Measurements from ENCODE around the gene NXPH4. TPM values are rescaled to one million over a fixed set of nuclear protein-coding genes. Genes with fewer than 3 reads are reported as not detected.

The NXPH4 gene
- total and polyA plus RNA-seq, 12 donors = 0.06 to 3.7 (median 0.46) TPM; not detected in 3

DNA sequence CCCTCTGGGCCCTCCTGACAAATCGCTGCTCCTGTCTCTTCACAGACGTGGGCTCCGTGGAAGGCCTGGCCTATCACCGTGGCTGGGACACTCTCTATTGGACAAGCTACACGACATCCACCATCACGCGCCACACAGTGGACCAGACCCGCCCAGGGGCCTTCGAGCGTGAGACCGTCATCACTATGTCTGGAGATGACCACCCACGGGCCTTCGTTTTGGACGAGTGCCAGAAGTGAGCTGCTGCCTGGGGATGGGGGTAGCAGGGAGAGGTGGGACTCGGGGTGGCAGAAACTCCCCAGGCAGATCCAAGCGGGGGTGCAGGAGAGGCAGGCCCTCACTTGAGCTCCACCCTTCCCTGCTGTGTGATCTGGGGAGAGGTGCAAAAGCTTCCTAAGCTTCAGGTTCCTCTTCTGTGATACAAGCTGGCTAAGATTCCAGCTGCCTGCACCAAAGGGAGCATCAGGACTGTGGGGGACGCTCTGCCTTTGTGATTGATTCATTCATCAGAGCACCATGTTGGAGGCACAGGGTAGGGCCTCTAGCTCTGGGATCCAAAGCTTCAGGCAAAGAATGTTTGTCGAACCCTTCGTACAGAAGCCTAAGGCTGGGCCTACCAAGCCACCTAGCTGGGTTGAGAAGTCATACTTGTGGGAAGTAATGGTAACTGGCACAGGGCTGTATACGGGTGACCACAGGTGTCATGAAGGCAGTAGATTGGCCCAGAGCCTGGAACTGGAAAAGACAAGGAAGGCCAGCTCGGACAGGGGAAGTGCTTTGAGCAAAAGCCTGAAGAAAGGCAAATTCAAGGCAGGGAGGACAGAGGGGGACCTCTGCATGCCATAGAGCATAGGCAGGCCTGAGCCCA lies 29.1 kb upstream of the NXPH4 start:
- no peak for TF ChIP-seq POLR2A (IDR thresholded peaks at IDR 0.05)
- TF ChIP-seq, protein P1, sequence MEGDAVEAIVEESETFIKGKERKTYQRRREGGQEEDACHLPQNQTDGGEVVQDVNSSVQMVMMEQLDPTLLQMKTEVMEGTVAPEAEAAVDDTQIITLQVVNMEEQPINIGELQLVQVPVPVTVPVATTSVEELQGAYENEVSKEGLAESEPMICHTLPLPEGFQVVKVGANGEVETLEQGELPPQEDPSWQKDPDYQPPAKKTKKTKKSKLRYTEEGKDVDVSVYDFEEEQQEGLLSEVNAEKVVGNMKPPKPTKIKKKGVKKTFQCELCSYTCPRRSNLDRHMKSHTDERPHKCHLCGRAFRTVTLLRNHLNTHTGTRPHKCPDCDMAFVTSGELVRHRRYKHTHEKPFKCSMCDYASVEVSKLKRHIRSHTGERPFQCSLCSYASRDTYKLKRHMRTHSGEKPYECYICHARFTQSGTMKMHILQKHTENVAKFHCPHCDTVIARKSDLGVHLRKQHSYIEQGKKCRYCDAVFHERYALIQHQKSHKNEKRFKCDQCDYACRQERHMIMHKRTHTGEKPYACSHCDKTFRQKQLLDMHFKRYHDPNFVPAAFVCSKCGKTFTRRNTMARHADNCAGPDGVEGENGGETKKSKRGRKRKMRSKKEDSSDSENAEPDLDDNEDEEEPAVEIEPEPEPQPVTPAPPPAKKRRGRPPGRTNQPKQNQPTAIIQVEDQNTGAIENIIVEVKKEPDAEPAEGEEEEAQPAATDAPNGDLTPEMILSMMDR (IDR thresholded peaks at IDR 0.05) = no peak
- Histone ChIP-seq H3K27me3 (no peaks in the 10 kb centered on the region), H3K4me3 (no peak overlapping the region), H3K36me3 (replicated peaks in 1 of 2) (peaks cover 0 to 80% of the 10 kb centered on the region in 2 donors), H3K27ac (no peak overlapping the region), H3K4me1 (replicated peaks in 1 of 2) (no peaks in the 10 kb centered on the region), H3K9me3 (replicated peaks in 1 of 3) (no peaks in the 10 kb centered on the region)
- no peak for DNase-seq
- intact Hi-C loops (cut with DNase I) = loop anchor here in 1 of 2 donors (10.0 kb wide), 1 partner anchor 113 kb away; the partner anchor contains the start of gene NEMP1
- 67 to 72% (median 70%) methylated on average over 5 to 21 of the region's 21 CpGs for WGBS, 4 donors

DNA sequence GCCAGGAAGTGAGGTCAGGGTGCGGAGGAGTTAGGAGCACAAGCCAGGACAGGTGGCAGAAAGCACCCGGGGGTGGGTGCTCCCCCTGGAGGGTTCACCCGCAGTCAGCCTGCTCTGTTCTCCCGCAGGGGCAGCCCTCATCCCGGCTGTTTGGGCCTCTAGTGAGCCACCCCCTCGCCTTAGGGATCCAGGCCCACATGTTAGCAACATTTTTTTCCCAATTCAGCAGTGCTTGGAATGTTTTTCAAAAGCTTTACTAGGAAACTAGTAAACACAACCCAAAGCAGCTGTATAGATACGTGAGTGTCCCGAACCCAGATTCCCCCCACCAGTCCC lies 28.5 kb upstream of the NXPH4 start:
- WGBS, 4 donors = 77 to 85% (median 84%) methylated on average over 5 to 8 of the region's 8 CpGs
- Histone ChIP-seq H3K9me3 (replicated peaks in 1 of 3) (no peaks in the 10 kb centered on the region), H3K36me3 (replicated peaks in 1 of 2) (peaks cover 0 to 86% of the 10 kb centered on the region in 2 donors), H3K4me3 (no peak overlapping the region), H3K27me3 (no peaks in the 10 kb centered on the region), H3K4me1 (replicated peaks in 1 of 2) (no peaks in the 10 kb centered on the region), H3K27ac (no peak overlapping the region)
- no peak for DNase-seq
- intact Hi-C loops (cut with DNase I) = loop anchor here in 1 of 2 donors (10.0 kb wide), 1 partner anchor 113 kb away; the partner anchor contains the start of gene NEMP1
- no peak for TF ChIP-seq POLR2A (IDR thresholded peaks at IDR 0.05)
- TF ChIP-seq, protein P1 (IDR thresholded peaks at IDR 0.05) = no peak

DNA sequence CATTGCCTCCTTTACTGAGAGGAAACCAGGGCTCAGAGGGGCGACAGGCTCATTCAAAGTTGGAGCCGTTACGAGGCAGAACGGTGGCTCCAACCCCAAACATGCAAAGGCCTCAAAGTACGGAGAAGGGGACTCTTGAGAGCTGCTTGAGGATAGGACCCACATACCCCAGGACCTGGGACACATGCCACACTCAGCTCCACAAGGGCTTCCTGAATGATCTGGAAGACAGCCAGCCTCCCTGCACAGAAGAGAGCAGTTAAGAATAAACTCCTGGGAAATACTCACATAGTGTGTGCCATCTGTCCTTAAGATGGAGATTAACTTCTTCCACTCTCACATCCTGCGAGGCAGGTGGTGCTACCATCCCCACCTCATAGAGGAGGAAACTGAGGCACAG lies 26.6 kb upstream of the NXPH4 start:
- H3K27ac ChIP-seq = no peak overlapping the region
- H3K9me3 ChIP-seq (replicated peaks in 1 of 3) = no peaks in the 10 kb centered on the region
- DNase-seq = peak in 2 of 7 donors; percentile 22 to 29
- peaks cover 0 to 86% of the 10 kb centered on the region in 2 donors for H3K36me3 ChIP-seq (replicated peaks in 1 of 2)
- H3K27me3 ChIP-seq = no peaks in the 10 kb centered on the region
- intact Hi-C loops (cut with DNase I) = no loop called here
- no peaks in the 10 kb centered on the region for H3K4me1 ChIP-seq (replicated peaks in 1 of 2)
- no peak overlapping the region for H3K4me3 ChIP-seq
- no peak for TF ChIP-seq POLR2A (IDR thresholded peaks at IDR 0.05)
- TF ChIP-seq, protein P1 (IDR thresholded peaks at IDR 0.05) = no peak
- WGBS, 4 donors = 58 to 89% (median 76%) methylated on average over 6 of the region's 6 CpGs

DNA sequence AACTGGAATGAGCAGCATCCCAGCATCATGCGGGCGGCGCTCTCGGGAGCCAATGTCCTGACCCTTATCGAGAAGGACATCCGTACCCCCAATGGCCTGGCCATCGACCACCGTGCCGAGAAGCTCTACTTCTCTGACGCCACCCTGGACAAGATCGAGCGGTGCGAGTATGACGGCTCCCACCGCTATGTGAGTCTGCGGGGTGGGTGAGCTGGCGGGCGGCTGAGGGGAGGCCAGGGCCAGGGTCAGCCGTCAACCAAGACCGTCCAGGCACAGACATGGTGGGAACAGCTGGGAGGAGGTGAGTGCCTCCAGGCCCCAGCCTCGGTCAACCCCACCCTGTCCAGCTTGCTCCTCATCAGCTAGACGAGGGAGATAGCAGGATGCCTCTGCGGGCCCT lies 25.8 kb upstream of the NXPH4 start:
- no peak for DNase-seq
- intact Hi-C loops (cut with DNase I) = no loop called here
- Histone ChIP-seq H3K9me3 (replicated peaks in 1 of 3) (no peaks in the 10 kb centered on the region), H3K4me1 (replicated peaks in 1 of 2) (no peaks in the 10 kb centered on the region), H3K27me3 (no peaks in the 10 kb centered on the region), H3K36me3 (replicated peaks in 1 of 2) (peaks cover 0 to 86% of the 10 kb centered on the region in 2 donors), H3K4me3 (no peak overlapping the region), H3K27ac (no peak overlapping the region)
- TF ChIP-seq POLR2A (IDR thresholded peaks at IDR 0.05) = no peak
- TF ChIP-seq, protein P1 (IDR thresholded peaks at IDR 0.05) = no peak
- 94 to 97% (median 95%) methylated on average over 9 to 23 of the region's 23 CpGs for WGBS, 4 donors

Measured in adrenal gland (tissue), 12 donors.